ENCODE measurements around the gene CYLD. TPM values are rescaled to one million over a fixed set of nuclear protein-coding genes. Genes with fewer than 3 reads are reported as not detected.

CYLD gene
- total RNA-seq, 4 donors from 2014 or later = 5.2 to 56.5 (median 34.1) TPM

- H3K4me3 ChIP-seq = no peak overlapping the region
- TF ChIP-seq CTCF (IDR thresholded peaks at IDR 0.05) (no peak), POLR2A (IDR thresholded peaks at IDR 0.05) (no peak), EP300 (IDR thresholded peaks at IDR 0.05; ENCODE audit: low read depth) (no peak), POLR2AphosphoS5 (IDR thresholded peaks at IDR 0.05) (no peak)
- H3K9me3 ChIP-seq = peaks cover 0 to 11% of the 10 kb centered on the region in 2 donors
- H3K27me3 ChIP-seq = no peaks in the 10 kb centered on the region
- 89% methylated on average over 2 of the region's 2 CpGs for WGBS, 2 donors (ENCODE audit: low coverage in 1 of 2)
- intact Hi-C loops (cut with DNase I; ENCODE audit: low total_unique reads) (no loop called here), in situ Hi-C loops (cut with MboI; ENCODE audit: low pct_ligation_motif_present in 1 of 4, low pct_unique_long_range_greater_than_20kb in 1 of 4, low sequenced_read_pairs in 3 of 4) (no loop called here)
- H3K36me3 ChIP-seq = peaks cover 0 to 28% (median 4%) of the 10 kb centered on the region in 4 donors
- DNase-seq = no peak
- no peak overlapping the region for H3K27ac ChIP-seq
- H3K4me1 ChIP-seq = peaks cover 0 to 6% (median 0%) of the 10 kb centered on the region in 4 donors
These were observed 25.3 kb downstream of the CYLD start for GRCh38 chr16:50767197-50767596.

- no peak overlapping the region for H3K4me3 ChIP-seq
- in situ Hi-C loops (cut with MboI; ENCODE audit: low pct_ligation_motif_present in 1 of 4, low pct_unique_long_range_greater_than_20kb in 1 of 4, low sequenced_read_pairs in 3 of 4) (no loop called here), intact Hi-C loops (cut with DNase I; ENCODE audit: low total_unique reads) (no loop called here)
- H3K27ac ChIP-seq = no peak overlapping the region
- TF ChIP-seq CTCF (IDR thresholded peaks at IDR 0.05) (no peak), POLR2AphosphoS5 (IDR thresholded peaks at IDR 0.05) (no peak), POLR2A (IDR thresholded peaks at IDR 0.05) (no peak)
- 89 to 97% methylated on average over 3 of the region's 3 CpGs for WGBS, 2 donors (ENCODE audit: low coverage in 1 of 2)
- peaks cover 0 to 1% (median under 1%) of the 10 kb centered on the region in 4 donors for H3K36me3 ChIP-seq
- H3K4me1 ChIP-seq = peaks cover 0 to 6% (median 0%) of the 10 kb centered on the region in 4 donors
- H3K9me3 ChIP-seq = peaks cover 0 to under 1% of the 10 kb centered on the region in 2 donors
- no peaks in the 10 kb centered on the region for H3K27me3 ChIP-seq
- DNase-seq = no peak
These were observed 29.5 kb downstream of the CYLD start for GRCh38 chr16:50771366-50771765.

GRCh38 chr16:50774405-50774804, 32.5 kb downstream of the CYLD start:
- in situ Hi-C loops (cut with MboI; ENCODE audit: low pct_ligation_motif_present in 1 of 4, low pct_unique_long_range_greater_than_20kb in 1 of 4, low sequenced_read_pairs in 3 of 4) = no loop called here

GRCh38 chr16:50774960-50775359, 33.1 kb downstream of the CYLD start:
- 89 to 90% methylated on average over 3 of the region's 3 CpGs for WGBS, 2 donors (ENCODE audit: low coverage in 1 of 2)
- no peak overlapping the region for H3K27ac ChIP-seq
- no peak overlapping the region for H3K4me3 ChIP-seq
- H3K9me3 ChIP-seq = no peaks in the 10 kb centered on the region
- TF ChIP-seq CTCF (IDR thresholded peaks at IDR 0.05) (no peak), POLR2A (IDR thresholded peaks at IDR 0.05) (no peak), POLR2AphosphoS5 (IDR thresholded peaks at IDR 0.05) (no peak), EP300 (IDR thresholded peaks at IDR 0.05; ENCODE audit: low read depth) (no peak)
- in situ Hi-C loops (cut with MboI; ENCODE audit: low pct_ligation_motif_present in 1 of 4, low pct_unique_long_range_greater_than_20kb in 1 of 4, low sequenced_read_pairs in 3 of 4) (loop anchor here in 1 of 4 donors (25.0 kb wide), 1 partner anchor 413 kb away; the partner anchor contains the start of gene BRD7), intact Hi-C loops (cut with DNase I; ENCODE audit: low total_unique reads) (no loop called here)
- DNase-seq = no peak
- peaks cover 0 to 10% (median 0%) of the 10 kb centered on the region in 4 donors for H3K4me1 ChIP-seq
- H3K36me3 ChIP-seq = peaks cover 0 to 7% (median 2%) of the 10 kb centered on the region in 4 donors
- H3K27me3 ChIP-seq = no peaks in the 10 kb centered on the region

More at GRCh38 chr16:50774405-50774804, 32.5 kb downstream of the CYLD start:
- Histone ChIP-seq H3K36me3 (peaks cover 0 to under 1% (median 0%) of the 10 kb centered on the region in 4 donors), H3K4me3 (no peak overlapping the region), H3K27ac (no peak overlapping the region), H3K27me3 (no peaks in the 10 kb centered on the region), H3K9me3 (no peaks in the 10 kb centered on the region), H3K4me1 (peaks cover 0 to 10% (median 0%) of the 10 kb centered on the region in 4 donors)
- 95 to 97% methylated on average over 3 to 5 of the region's 5 CpGs for WGBS, 2 donors (ENCODE audit: low coverage in 1 of 2)
- intact Hi-C loops (cut with DNase I; ENCODE audit: low total_unique reads) = no loop called here
- no peak for TF ChIP-seq POLR2AphosphoS5 (IDR thresholded peaks at IDR 0.05)
- TF ChIP-seq EP300 (IDR thresholded peaks at IDR 0.05; ENCODE audit: low read depth) = no peak
- no peak for TF ChIP-seq POLR2A (IDR thresholded peaks at IDR 0.05)
- no peak for TF ChIP-seq CTCF (IDR thresholded peaks at IDR 0.05)
- no peak for DNase-seq

Measured in transverse colon (tissue), 4 donors.